GM18861 (cell line): ENCODE data around the gene TK1.

Experiments used
- ATAC-seq: cut with Tn5 transposase; IDR thresholded peaks from one replicate; pipeline ENCODE4 v1.9.1; 2021; ENCODE audit not compliant: unreplicated experiment

The TK1 gene

DNA sequence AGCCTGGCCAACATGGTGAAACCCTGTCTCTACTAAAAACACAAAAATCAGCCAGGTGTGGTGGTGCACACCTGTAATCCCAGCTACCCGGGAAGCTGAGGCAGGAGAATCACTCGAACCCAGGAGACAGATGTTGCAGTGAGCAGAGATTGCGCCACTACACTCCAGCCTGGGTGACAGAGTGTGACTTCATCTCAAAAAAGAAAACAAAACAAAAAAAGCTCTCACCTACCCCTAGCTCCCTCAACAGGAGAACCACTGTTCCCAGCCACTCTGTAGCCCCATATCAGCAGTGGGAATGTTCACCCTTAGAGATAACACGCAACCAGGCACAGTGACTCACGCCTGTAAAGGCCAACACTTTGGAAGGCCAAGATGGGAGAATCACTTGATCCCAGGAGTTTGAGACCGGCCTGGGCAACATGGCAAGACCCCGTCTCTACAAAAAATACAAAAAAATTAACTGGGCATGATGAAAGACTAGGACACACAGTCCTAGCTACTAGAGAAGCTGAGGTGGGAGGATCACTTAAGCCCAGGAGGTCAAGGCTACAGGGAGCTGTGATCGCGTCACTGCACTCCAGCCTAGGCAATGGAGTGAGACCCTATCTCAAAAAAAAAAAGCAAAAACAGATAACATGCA lies 50.9 kb downstream of the TK1 start:
- ATAC-seq = no peak

DNA sequence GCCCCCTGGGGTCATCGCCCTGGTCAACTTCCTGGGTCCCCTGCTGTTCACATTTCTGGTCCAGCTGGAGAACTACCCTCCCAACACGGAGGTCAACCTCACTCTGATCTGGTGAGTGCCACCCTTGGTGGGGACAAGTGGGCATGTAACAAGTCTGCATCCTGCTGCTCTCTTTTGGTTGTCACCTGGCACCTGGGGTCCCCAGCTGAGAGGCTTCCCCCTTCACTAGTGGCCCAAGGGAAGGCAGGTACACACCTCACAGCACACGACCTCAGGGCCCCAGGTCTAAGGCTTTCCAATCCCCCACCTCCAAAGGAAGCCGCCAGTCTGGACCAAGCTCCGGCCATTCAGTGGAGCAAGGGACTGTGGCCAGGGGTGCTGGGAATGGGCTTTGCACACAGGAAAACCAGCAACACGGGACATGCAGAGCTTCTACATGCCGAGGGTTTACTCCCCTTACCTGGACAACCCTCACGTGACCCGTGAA lies 51.9 kb downstream of the TK1 start:
- no peak for ATAC-seq

DNA sequence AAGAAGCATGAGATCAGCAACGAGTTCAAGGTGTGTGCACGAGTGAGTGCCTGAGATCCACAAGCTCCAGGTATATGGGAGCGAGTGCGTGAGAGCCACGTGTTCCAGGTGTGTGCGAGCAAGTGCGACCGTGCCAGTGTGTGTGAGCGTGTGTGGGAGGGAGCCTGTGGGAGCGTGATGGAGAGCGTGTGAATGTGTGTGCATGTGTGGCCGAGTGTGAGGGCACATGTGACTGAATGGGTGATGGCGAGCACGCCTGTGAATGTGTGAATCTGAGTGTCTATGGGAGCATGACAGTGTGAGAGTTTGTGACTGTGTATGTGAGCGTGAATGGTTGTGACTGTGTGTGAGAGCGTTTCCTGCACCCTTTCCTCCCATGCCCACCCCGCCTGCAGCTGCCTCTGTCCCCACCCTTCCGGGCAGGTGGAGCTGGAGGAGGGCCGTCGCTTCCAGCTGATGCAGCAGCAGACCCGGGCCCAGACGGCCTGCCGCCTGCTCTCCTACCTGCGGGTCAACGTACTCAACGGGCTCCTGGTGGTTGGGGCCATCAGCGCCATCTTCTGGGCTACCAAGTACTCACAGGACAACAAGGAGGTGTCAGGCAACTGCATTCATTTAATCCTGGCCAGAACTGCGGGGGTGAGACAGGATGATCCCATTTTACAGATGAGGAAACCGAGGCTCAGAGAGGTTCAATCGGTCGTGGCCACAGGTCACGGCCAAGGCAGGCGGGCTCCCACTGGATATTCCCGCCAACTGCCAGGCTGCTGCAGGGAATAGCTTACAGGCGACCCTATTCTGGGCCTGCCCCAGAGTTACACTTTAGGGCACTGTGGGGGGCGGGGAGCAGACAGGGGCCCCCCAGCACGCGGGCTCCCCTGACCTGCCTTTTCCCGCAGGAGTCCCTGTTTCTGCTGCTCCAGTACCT lies 52.6 kb downstream of the TK1 start:
- ATAC-seq = no peak

DNA sequence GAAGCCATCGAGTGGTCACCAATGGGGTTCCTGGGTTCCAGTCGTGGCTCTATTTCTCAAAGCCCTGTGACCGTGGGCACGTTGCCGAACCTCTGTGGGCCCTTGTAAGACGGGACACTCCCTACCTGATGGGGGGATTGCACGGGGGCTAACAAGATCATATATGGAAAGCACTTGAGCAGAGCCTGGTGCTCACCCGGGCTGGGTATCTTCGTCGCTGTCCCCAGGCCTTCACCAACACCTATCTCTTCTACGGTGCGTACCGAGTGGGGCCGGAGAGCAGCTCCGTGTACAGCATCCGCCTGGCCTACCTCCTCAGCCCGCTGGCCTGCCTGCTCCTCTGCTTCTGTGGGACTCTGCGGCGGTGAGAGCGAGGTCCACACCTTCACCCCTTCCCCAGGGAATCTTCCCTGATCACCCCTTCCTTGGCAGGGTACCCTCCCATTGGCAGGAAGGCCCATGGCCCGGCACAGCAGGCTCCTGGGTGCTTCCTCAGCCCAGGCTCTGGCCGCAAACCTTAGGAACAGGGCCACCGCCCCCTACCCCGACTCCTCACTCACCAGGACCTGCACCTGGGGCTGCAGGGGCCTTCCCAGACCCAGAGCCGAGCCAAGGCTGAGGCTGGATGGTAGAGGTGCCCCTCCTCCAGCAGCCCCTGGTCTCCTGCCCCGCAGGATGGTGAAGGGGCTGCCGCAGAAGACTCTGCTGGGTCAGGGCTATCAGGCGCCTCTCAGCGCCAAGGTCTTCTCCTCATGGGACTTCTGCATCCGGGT lies 53.5 kb downstream of the TK1 start:
- ATAC-seq = no peak

DNA sequence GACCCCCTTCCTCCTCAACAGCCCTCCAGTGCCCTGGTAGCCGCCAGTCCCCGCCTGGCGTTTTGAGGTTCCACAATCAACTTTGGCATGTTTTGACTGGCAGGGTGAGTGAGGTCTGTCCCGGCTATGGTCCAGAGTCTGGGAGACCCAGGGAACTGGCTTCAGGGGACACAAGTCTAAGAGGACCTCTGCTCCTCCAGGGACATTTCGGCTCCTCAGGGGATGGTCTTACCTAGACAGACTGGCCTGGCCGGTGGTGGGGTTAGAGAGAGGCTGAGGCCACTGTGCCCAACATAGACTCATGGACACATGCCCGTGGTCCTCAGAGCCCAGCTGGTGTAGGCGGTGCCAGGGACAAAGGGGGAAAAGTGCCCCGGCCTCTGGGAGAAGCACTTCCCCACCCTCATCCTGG lies 54.1 kb downstream of the TK1 start:
- ATAC-seq = no peak

DNA sequence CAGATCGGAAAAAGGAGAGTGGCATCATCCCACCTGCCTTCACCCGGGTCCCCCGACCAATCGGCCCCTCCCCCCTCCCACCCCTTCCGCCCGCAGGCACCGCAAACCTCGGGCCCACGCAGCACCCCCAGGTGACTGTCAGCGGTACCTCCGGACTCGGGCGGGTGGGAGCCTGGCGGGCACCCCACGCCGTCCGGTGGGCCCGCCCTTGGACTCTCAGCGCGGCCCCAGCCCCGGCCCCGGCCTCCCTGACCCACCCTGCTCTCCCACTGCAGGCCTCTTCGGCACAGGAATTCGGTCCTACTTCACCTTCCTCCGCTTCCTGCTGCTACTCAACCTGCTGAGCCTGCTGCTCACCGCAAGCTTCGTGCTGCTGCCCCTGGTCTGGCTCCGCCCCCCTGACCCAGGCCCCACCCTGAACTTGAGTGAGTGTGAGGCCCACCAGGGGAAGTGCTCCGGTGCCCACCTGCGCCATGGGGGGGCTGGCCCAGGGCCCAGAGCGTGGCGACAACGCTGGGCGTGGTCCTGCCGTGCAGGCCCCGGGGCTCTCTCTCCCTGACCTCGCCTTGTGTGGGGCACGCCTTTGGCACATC lies 54.7 kb downstream of the TK1 start:
- ATAC-seq = no peak

DNA sequence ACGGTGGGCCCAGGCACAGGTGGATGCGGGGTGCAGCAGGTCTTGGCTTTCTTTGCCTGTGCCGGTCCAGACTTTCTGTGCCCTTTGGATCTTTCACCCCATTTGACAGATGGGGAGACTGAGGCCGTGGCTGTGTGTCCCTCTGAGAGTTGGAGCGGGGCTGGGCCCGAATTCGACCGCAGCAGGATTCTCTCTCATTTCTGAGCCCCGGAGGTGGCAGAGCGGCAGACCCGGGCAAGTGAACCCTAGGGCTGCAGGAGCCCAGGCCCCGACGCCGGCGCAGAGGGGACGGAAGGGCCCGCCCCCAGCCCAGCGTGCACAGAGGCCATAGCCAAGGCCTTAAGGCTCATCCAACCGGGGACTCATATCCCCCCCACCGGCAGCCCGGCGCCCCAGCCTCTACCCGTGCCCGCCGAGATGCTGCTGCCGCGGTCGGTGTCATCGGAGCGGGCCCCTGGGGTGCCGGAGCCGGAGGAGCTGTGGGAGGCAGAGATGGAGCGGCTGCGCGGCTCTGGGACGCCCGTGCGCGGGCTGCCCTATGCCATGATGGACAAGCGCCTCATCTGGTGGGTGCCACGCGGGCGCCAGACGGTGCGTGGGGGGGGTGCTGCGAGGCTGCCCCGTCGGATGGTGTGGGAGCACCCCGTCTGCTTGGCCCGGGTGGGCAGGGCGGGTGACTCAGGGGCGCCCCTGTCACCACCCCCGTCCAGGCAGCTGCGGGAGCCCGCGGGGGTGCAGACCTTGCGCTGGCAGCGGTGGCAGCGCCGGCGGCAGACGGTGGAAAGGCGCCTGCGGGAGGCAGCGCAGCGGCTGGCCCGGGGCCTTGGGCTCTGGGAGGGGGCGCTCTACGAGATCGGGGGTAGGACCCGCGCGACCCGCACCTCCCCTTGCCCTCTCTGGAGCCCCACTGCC lies 55.4 kb downstream of the TK1 start:
- ATAC-seq = no peak

DNA sequence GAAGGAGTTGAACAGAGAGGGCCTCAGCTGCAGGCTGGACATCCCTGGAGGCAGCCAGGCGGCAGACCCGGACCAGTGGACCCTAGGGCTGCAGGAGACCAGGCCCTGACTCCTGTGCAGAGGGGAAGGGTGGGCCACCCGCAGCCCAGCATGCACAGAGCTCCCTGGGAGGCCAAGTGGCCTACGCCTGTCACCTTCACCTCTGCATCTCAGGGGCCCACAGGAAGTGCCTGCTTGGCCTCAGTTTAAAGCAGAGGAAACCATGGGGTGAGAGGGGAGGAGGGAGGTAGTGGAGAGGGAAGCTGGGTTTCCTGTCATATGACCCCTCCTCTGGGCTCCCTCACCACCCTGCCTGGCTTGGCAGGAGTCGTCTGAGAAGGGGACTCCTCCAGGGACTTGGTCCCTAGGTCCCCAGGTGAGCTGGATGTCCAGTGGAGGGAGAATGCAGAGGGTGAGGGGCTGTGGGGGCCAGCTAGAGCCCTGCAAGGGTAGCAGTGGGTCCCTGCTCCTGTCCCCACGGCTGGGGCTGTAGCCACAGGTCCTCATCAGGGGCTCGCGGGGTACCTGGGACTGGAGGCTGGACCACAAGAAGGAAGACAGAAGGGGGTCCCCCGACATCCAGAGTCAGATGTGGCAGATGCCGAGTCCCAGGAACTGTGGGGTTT lies 56.3 kb downstream of the TK1 start, which contains the start of gene TMC8:
Gene TMC8, plus strand, starts transcription at position 335 of the 665 bp plus-strand sequence. CDS start 818 bp downstream, outside the sequence.
- peak; percentile 29 for ATAC-seq

DNA sequence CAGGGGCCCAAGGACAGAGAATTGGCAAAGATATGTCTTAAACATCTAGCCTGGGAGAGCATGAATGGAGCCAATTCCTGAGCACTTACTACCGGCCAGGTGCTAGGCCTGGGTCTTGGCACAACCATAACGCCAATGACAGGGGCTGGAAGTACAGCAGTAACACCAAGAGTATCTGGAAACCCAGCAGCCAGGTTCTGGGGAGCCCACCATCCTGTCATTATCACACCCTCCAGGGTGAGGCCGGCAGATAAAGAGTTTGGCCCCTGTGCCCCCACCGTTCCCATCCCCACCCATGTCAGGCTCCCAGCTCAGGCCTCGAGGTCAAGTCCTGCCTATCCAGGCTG lies 56.8 kb downstream of the TK1 start:
- ATAC-seq = no peak

DNA sequence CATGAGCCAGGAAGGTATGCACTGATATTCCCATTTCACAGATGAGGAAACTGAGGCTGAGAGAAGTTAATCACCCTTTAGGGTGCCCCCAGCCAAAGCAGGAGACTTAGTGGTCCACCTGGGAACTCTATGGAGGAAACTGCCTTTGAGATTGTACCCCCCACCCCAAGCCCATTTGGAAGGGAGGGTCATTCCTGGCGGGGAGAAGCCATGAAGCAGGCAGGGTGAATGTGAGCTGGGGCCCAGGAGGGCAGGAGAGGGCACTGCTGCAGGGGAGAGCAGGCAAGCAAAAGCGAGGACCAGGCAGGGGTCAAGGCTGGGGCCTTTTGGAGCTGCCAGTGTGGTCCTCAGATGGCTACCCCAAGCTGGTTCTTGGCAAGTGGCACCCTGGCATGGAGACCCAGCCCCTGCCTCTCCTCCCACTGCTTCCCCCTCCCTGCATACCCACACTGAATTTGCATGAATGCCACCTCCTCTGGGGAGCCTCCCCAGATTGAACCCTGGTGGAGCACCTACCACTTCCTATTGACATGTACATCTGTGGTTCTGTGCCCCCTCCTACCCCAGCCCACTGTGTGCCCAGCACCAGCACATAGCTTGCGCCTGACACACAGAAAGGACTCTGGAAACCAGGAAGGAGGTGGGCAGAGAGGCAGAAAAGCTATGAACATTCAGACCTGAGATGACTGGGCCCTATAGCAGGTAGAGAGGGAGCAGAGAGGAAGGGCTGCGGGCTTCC lies 57.3 kb downstream of the TK1 start:
- ATAC-seq = no peak

DNA sequence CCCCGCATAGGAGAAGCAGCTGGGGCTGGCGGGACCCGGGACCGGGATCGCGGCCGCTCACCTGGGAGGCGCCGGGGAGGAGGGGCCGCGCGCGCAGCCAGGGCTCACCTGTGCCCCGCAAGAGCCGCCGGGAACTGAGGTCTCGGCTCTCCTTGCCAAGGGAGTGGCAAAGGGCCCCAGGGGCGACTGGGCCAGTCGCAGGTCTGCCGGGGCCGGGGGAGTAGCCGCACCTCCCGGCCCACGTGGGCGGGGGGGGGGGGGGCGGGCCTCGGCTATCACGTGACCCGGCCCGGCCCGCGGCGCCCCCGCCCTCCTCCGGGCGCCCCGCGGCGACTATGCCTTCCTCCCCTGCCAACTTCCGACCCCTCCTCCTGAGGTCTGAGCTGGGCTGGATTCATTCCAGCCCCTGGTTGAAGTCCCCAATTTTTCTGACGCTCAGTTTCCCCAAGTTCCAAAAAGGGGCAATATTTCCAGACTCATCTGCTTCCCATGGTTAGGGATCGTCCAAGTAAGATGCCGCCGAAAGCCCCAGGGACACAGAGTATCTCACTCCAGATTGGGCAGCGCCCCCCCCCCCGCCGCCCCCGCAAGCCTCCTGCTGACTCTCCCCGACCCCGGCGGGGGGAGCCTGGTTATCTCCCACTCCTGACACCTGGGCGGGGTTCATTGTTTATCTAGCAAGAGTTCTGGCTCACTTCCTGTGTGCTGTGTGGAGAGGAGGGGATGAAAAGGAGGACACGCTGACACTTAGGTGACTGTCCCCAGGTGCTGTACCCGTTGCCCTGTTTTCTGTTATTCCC lies 58.1 kb downstream of the TK1 start, which contains the start of gene TMC6:
Gene TMC6, minus strand, starts transcription at position 205 of the 800 bp plus-strand sequence. CDS start 1,923 bp downstream, outside the sequence.
- no peak for ATAC-seq

DNA sequence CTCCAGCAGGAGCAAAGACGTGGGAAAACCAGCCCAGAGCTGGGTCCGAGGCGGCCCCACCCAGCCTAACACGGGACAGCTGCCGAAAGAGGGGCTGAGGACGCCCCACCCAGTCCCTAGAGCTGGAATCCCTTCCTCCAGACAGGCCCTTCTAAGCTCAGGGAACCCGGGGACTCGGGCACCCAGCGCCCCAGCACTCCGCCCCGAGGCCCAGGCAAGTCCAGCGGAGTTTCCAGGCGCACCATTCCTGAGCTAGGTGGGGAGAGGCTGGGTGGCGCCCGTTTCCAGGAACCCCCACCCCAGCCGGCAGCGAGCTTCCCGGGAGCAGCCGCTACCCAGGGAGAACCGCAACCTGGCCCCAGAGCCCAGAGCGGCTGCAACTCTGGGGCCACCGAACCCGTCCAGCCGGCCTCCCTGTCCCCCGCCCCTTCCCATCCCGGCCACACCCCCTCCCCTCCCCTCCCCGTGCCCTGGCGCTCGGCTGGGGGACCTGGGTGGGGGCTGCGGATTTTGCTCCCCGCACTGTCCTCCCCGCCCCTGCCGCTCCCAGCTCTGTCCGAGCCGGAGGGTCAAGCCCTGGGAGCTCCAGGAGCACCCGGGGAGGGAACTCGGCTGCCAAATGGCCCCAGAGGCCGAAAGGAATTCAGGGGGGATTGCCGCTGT lies 58.8 kb downstream of the TK1 start:
- ATAC-seq = no peak

DNA sequence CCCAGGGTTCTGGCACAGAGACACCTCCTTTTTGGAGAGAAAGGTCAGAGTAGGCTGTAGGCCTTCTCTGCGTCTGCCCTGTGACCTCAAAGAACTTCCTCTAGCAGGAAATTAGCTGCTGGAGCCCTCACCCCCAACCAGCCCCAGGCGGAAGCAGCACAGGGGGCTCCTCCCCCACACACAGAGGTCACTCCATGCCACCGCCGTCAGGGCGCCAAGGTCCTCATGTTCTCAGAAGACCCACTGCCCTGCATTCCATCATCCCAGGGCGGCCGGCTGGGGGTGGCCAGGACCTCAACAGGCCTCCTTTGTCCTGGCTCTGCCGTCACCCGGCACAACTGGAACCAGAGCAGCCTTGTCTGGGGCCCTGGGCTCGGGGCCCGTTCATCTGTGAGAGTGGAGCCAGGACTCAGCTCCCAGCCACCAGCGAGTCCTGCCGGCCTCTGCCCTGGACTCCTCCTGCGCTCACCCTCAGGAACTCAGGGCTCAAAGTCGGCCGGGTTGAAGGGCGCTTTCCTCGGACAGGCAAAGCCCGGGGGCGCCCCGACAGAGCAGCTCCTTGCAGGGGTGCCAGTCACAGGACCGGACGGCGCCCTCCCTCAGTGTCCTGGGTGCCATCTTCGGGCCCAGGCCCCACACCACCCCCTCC lies 59.5 kb downstream of the TK1 start:
- peak; percentile 24 for ATAC-seq

DNA sequence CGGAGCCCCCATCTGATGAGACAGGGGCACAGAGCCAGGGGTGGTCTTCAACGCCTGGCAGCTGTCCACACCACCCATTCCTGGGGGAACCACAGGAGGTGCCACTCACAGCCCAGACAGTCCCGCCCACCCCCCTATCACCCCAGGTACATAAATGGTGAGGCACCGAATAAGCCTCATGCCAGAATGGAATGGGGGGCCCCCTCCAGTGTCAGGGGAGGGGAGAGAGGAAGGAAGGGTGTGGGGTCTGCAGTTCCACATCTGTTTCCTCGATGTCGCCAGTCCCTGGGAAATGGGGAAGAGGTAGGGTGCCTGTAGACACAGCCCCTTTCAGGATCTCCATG lies 60.0 kb downstream of the TK1 start:
- no peak for ATAC-seq

DNA sequence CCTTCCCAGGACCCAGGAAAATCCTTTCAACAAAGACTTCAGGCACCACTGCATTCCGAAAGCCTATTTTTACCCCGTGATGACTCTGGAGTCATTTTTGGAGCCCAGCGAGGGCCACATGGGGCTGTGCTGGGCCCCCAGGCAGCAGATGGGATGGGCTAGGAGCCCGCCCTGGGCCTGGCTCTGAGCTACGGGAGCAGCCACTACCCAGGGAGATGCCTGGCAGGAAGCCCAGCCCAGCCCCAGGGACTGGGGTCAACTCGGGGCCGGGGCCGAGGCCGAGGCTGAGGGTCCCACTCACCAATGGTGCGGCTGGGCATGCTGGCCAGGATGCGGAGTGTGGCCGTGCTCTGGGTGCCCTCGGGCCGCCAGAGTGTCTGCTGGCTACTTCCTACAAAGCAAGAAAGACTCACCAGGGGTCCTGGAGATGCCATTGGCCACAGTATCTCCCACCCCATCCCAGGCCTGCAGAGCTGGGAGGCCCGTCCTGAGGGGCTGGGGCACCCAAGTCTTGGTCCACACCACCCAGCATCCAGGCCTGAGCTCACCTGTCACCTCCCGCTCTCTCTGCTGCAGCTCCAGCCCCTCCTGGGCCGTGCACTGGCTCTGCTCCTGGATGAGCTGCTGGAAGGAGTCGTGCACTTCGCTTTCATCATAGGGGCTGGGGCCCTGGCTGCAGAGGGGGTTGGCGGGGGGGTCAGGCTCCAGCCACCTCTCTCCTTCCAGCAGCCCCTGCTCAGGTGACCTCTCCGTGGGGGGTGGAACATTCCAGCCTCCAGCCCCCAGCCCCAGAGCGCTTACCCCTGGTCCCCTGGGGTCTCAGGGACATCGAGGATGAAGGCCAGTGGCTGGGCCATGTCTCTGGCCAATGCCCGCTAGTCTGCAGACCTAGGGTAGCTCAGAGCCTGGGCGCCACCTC lies 60.6 kb downstream of the TK1 start:
- ATAC-seq = no peak
